Stimulated activated CD4-positive, alpha-beta T cell treated with anti-CD3 and anti-CD28 coated beads, Interleukin-4, amount 100 ng/mL, for 4 hours (primary cell): Measurements from ENCODE around the gene SLC35B1.
A peak's percentile ranks its signal among the peaks of the same experiment; 100 is the strongest.

Experiments
- DNase-seq, 2 experiments: peaks; one replicate each; pipeline ENCODE4 v3.0.0-alpha.2; 2020

SLC35B1 gene

GRCh38 chr17:49707608-49708514 is at the start of gene SLC35B1:
Gene SLC35B1 (minus strand): TSS chr17:49707964. CDS start chr17:49707833, 131 bp downstream.
- DNase-seq = peak; percentile 96 to 98

GRCh38 chr17:49757151-49757777 is 49.5 kb upstream of the SLC35B1 start:
- DNase-seq = no peak

GRCh38 chr17:49756323-49757150 is 48.8 kb upstream of the SLC35B1 start:
- no peak for DNase-seq

GRCh38 chr17:49755663-49756283 is 48.0 kb upstream of the SLC35B1 start:
- no peak for DNase-seq

GRCh38 chr17:49753959-49754391 is 46.2 kb upstream of the SLC35B1 start:
- no peak for DNase-seq

GRCh38 chr17:49752508-49752907 is 44.7 kb upstream of the SLC35B1 start:
- no peak for DNase-seq

GRCh38 chr17:49749730-49750129 is 42.0 kb upstream of the SLC35B1 start:
- no peak for DNase-seq

- peak; percentile 29 to 38 for DNase-seq
These were observed 41.0 kb upstream of the SLC35B1 start for GRCh38 chr17:49748791-49749190.

GRCh38 chr17:49748223-49748622 is 40.5 kb upstream of the SLC35B1 start:
- DNase-seq = no peak

GRCh38 chr17:49747632-49748031 is 39.9 kb upstream of the SLC35B1 start:
- DNase-seq = no peak

- DNase-seq = no peak
These were observed 39.2 kb upstream of the SLC35B1 start for GRCh38 chr17:49746791-49747490.

GRCh38 chr17:49745175-49746139 is 37.7 kb upstream of the SLC35B1 start:
- DNase-seq = no peak

- no peak for DNase-seq
These were observed 34.4 kb upstream of the SLC35B1 start for GRCh38 chr17:49742166-49742638.

GRCh38 chr17:49741692-49742076 is 33.9 kb upstream of the SLC35B1 start:
- DNase-seq = no peak

GRCh38 chr17:49741009-49741691 is 33.4 kb upstream of the SLC35B1 start:
- no peak for DNase-seq

GRCh38 chr17:49739641-49740271 is 32.0 kb upstream of the SLC35B1 start:
- DNase-seq = peak; percentile 65 to 85

GRCh38 chr17:49738456-49739163 is 30.8 kb upstream of the SLC35B1 start:
- DNase-seq = no peak

- no peak for DNase-seq
These were observed 27.0 kb upstream of the SLC35B1 start for GRCh38 chr17:49734515-49735490.
